Stomach (tissue), 4 donors: ENCODE data around the gene TLR8.

Experiments
- POLR2A ChIP-seq, 4 donors: fragments of 450-650 bp; IDR thresholded peaks; one replicate each; pipeline ENCODE4 v1.6.1; 2016; ENCODE audit warnings: antibody characterized with exemption in 4 of 4, control low read depth in 2 of 4, mild to moderate bottlenecking in 1 of 4, moderate library complexity in 1 of 4
- TF ChIP-seq, protein P1 (sequence below), 7 experiments: fragments of 450-650 bp in 4 of 7; fragments of 200-600 bp in 3 of 7; sonication (generic) in 3 of 7; IDR thresholded peaks; one replicate each; pipeline ENCODE4 v1.5.1; 2016 to 2019; ENCODE audit warnings: antibody characterized with exemption in 7 of 7, control low read depth in 2 of 7, mild to moderate bottlenecking in 1 of 7

DNA sequence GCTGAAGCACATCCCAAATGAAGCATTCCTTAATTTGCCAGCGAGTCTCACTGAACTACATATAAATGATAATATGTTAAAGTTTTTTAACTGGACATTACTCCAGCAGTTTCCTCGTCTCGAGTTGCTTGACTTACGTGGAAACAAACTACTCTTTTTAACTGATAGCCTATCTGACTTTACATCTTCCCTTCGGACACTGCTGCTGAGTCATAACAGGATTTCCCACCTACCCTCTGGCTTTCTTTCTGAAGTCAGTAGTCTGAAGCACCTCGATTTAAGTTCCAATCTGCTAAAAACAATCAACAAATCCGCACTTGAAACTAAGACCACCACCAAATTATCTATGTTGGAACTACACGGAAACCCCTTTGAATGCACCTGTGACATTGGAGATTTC lies 14.6 kb downstream of the TLR8 start:
- TF ChIP-seq POLR2A (IDR thresholded peaks at IDR 0.05) = no peak
- TF ChIP-seq, protein P1, sequence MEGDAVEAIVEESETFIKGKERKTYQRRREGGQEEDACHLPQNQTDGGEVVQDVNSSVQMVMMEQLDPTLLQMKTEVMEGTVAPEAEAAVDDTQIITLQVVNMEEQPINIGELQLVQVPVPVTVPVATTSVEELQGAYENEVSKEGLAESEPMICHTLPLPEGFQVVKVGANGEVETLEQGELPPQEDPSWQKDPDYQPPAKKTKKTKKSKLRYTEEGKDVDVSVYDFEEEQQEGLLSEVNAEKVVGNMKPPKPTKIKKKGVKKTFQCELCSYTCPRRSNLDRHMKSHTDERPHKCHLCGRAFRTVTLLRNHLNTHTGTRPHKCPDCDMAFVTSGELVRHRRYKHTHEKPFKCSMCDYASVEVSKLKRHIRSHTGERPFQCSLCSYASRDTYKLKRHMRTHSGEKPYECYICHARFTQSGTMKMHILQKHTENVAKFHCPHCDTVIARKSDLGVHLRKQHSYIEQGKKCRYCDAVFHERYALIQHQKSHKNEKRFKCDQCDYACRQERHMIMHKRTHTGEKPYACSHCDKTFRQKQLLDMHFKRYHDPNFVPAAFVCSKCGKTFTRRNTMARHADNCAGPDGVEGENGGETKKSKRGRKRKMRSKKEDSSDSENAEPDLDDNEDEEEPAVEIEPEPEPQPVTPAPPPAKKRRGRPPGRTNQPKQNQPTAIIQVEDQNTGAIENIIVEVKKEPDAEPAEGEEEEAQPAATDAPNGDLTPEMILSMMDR (IDR thresholded peaks at IDR 0.05) = no peak
